Hypothalamus (tissue), 51 donors: Measurements from ENCODE around the gene EYS.

Experiments
- DNase-seq, 51 donors: peaks; one replicate each; lab custom pipeline; 2025; lab: John Stamatoyannopoulos, UW

EYS gene

DNA sequence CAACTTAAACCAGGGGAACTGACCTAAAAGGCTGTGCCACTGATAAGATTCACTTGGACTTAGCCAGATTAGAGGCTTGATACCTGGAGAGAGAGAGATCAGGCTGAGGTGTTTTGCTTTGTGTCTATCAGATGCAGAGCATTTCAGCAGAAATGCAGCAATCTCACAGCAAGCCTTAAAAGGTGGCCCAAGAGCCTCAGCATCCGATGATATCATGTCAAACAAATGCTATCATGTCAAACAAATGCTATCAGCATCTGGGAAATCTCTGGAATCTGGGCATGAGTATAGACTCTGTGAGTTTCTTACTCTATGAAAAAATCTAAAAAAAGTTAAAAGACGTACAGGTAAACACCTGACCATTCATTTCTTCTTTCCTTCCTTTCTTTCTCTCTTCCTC is 718.9 kb downstream of the EYS start:
- DNase-seq: no peak

DNA sequence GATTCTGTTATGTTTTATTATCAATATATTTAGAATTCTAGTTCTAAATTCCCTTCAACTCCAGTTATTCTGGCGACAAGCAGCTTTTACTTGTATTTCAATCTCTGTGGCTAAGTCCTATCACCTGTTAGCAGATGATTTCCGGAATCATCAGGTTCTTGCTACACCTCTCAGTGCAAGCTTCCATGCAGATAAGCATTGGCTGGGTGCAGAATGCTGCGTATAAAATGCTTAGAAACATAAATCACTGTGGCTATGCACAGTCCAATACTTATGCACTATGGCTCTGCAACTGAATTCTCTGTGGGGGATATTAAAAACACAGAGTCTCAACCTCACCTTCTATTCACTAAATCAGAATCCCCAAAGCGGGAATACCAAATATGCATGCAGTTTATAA is 720.0 kb downstream of the EYS start:
- no peak for DNase-seq

DNA sequence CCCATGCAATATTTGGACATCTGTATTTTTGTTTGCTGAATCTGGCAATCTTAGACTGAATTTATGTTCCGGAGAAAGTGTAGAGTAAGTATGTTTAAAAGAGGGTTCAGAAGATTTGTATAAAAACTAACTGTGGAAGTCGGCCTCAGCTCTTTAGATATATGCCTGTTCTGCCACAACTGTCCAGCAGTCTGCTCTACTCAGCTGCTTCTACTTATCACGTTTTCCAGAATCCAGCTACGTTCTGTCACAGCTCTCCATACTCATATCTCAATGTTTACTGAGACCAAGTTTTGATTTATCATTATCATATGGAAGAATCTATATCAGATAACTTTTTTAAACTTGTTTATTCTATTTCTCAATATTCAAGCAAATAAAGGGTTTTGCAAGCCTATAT is 721.3 kb downstream of the EYS start:
- DNase-seq: no peak

DNA sequence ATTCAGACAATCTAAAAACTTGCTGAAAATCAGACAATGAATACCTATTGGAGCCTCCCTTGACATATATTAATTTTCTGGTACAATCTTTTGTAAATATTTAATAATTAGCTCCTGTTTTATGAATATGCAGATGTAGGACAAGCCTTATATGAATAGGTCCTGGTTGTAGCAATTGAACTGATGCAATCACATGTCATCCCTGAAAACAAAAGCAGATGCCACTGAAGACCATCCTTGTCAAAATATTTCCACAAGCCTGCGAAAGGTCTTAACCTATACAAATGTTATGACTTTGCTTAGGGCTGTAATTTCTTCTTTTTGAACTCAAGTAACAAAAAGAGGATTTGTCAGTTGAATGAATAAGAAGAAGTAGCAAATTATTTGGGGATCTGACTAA is 722.1 kb downstream of the EYS start:
- no peak for DNase-seq

DNA sequence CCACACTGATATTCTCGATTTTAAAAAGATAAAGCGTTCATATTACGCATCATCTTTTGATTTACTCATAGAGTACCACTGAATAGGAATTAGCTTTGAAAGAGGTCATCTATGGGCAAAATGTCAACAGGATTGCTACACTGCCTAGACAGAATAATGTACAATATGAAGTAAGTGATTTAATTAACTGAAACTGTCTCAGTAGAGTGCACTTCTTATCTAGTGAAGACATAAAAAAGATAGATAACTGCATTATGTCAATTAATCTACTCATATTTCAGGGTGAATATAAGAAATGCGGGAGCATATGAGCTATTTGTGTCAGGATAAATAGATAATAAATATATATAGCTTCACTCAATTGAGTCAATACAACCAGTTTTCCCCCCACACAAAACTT is 723.9 kb downstream of the EYS start:
- no peak for DNase-seq

DNA sequence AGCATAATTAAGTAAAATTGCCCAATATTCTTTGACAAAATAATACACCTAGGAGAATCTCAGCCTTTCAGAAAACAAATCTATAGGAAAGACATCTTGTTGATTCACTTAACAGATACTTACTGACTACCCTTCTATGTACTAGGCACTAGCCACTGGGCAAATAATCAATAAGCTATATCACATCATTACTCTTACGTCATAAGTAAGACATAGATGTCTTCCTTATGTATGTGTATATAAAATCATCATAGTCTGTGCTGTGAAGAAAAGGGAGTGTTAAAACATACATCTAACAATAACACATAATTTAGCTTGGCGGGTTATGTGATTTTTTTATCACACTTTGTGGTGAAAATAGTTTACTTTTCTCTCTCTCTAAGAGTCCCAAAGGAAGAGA is 733.9 kb downstream of the EYS start:
- no peak for DNase-seq

DNA sequence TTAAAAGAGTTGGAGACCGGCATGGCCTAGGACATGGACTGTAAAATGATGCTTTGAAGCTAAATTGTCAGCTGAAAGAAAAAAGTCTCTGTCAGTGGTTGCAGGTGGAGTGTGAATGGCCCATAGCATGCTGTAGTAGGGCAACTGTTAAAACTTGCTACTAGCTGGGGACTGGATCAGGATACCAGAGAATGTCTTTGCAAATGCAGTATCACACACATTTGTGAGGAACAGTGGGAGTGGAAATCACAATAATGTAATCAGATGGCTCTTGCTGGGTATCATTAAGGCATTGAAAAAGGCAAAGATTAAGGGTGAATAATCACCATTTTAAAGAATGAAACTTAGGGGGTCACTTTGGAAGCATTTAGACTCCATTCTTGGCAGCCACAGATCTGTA is 737.9 kb downstream of the EYS start:
- no peak for DNase-seq

DNA sequence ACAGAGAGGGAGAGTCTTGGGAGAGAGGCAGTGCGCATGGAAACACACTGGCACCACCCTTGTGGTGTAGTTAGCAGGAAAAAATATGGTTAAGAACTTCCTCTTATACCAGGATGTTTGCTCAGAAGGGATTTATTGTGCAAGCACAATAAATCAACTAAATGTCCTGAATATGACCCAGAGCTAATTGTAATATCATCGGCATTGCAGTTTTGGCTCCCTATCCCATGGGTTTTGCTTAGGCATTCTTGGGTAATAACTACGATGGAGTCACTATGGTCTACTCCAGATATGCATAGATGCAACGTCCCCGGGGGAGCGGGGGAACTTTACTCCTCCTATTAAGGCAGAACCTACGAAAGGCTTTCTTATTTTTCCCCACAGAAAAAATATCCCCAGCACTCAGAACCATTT is 751.6 kb downstream of the EYS start:
- no peak for DNase-seq

DNA sequence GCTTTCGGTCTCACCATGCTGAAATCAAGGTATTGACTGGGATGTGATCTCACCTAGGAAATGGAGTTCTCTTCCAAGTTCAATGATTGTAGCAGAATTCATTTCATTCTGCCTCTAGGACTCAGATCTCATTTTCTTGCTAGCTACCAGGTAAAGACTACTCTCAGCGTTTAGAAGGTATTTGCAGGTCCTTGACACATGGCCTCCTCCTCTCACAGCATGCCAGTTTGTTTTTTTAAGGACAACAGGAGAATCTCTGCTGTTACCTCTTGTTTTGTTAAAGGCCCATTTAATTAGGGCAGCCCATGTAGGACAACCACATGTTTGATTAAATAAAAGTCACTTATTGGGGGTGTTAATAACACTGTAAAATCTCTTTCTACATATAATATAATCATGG is 757.8 kb downstream of the EYS start:
- no peak for DNase-seq

DNA sequence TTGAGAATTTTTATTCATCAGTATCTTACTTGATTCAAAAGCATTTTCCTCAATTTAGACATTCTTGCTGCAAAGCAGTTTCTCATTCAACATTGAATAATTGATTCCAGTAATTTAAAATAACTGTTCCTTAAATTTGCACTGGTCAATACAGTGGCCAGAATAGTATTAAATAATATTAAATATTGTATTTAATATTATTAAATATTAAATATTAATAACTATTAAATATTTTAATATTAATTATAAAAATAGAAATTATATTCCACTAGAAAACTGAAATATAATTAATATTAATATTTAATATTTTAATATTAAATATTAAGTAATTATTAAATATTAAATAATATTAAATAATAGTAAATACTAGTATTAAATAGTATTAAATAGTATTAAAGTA is 758.8 kb downstream of the EYS start:
- DNase-seq: no peak

DNA sequence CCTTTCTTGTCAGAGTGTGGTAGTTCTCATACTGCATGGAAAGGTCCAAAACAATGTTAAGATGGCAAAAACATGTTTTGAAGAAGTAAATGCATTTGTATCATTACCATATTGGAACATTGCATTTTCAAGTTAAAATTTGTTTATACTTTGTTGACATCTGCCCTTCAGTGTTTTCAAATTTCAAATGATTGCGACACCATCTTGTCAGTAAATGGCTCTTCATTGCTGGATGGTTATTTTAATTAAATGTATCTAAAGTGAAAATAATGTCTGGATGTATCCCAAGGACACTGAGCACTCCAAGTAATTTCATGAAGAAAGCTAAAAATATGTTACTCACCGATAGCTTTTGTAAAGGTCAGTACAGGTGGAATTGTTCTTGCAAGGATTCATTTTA is 761.6 kb downstream of the EYS start:
- DNase-seq: no peak

DNA sequence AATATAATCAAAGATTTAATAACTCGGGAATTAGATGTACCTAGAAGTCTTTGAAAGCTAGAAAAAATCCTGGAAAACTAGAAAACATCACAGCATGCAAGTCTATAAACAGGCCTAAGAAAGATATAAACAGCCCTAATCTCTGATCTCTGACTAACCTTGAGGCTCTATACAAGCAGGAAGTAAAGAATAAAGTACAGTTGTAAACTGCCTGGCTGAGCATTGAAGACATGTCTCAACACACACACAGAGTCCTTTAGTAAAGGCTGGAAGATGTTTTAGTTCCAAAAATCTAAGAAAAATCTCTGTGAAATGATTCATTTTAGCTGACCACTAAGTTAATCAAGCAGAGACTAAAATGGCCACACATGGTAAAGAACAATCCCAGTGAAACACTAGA is 774.5 kb downstream of the EYS start:
- no peak for DNase-seq

DNA sequence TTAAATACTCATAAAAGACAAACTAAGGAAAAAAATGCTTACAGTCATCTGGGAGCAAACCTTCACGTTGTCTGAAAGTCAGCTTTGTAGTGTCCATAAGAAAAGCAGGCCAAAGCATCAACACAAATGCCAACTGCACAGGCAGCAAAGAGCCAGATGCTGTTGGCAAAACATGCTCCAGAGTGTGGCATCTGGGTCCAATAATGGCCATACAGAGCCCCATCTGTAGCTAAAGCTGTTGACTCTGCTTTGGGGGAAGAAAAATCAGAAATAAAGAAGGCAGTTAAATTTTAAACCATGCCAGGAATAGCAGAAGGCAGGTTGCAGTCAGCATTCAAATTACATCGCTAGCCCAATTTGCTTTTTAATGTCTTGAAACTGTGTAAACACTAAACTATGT is 776.3 kb downstream of the EYS start:
- DNase-seq: no peak

DNA sequence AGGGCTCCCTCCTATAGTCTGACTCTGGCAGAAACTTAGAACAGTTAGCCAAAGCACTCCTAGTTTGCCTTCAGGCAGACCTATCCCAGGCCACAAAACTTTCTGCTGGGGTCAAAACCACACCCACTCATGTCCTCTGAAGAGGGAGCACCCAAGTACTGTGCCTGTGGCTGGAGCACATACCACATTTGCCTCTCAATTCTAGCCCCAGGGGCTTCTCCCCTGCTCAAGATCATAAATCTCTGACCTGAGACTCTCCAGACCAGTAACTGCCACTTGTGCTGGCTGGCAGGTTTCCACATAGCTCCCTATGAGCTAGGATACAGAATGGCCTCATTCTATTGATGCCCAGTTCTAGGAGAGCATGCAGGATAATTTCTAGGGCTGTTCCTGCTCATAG is 781.0 kb downstream of the EYS start:
- no peak for DNase-seq

DNA sequence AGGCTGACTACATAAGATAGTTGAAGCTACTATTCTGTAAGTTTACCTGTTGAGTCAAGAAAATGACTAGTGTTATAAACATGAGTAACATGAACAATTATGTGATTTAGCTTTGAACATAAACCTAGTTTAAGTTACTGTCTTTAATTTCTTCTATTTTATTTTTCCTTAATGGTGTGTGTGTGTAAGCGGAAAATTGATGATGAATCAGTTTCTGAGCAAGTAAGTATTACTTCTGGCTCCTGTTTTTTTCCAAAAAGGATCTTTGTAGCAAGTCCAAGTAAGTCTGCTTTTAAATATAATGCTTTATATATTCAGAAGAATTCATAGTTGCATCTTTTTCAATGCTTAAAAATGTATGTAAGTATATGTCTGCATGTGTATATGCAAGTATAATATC is 786.8 kb downstream of the EYS start:
- DNase-seq: no peak

DNA sequence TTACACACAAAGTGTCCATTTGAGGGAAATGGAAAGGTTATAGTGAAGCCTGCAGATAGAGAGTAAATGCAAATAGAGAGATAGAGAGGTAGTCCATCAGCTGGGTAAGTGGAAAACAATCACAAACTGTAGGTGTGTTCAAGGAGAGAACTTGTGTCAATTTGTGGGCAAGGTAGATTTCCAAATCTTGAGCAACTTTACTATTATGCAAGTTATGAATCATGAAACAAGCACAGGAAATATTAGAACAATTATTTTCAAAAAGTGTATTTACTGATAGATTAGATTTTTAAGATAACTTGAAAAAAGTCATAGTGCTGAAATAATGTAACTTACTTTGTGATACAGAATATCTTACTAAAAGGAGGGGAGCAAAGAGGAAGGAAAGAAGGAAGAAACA is 792.9 kb downstream of the EYS start:
- no peak for DNase-seq

DNA sequence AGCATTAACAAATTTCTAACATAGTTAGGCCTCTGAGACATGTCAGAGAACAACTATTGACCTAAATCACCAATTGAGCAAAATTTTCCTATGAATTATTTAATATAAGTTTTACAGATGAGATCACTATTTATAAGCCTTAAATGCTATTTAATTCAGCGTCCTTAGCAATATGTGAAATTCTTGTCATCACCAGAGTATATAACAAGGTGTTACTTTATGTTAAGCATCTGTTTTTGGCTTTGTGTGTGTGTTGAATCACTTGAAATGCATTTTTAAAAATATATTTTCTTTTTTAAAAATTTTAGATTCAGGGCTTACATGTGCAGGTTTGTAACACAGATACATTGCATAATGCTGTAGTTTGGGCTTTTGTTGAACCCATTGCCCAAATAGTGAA is 794.1 kb downstream of the EYS start:
- DNase-seq: no peak

DNA sequence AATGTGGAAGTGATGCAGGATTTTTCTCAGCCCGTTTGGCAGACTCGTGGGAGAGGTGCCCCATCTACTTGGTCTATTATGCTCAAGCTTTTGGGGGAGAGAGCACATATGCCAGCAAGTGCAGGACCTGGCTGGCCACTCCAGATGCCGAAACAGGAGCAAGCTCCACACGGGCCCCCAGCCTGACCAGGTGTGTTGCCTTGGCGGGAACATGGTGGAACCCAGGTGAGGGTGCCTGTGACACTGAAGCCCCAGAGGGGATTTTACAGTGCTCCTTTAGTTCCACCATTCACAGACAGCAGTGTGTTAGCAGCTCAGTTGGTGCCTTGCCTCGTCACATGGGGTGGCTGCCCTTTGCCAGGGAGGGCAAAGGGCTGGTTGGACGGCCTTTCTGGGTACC is 798.9 kb downstream of the EYS start:
- no peak for DNase-seq

DNA sequence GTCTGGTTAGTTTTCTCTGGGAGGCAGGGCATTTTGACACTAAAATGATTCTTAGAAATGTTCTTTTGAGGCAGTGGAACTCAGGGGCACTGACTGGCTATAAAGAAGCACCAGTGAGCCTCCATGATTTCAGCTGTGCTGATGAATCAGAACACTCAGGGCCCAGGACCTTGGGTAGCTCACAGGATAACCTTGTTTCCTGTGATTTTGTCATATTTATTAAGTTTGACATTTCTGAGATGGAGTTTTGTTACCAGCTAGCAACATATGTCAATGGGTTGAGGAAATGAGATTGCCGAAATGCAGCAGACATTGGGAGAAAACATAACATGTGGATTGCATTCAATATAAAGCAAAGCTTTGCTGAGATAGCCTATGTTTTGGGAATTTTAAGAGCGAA is 802.4 kb downstream of the EYS start:
- no peak for DNase-seq

DNA sequence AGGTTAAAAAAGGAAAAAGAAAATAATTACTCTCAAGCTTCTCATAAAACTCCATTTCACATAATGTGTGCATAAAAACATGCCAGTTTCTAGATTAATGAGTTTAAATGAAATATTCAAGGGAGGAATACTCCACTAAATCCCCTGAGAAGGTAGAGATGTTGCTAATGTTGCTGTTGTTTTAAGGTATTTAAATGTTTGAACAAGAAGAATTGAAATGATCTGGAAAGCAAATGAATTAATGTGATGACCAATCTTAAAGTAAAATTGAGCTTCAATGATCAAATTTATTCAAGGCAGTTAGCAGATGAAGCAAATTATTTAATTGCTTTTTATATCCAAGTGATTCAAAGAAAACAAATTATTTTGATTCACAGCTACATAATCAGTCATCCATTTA is 804.4 kb downstream of the EYS start:
- DNase-seq: no peak

DNA sequence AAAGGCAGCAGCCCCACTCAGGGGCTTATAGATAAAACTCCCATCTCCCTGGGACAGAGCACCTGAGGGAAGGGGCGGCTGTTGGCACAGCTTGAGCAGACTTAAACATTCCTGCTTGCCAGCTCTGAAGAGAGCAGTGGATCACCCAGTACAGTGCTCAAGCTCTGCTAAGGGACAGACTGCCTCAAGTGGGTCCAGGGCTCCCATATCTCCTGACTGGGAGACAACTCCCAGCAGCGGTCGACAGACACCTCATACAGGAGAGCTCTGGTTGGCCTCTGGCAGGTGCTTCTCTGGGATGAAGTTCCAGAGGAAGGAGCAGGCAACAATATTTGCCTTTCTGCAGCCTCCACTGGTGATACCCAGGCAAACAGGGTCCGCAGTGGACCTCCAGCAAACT is 810.1 kb downstream of the EYS start:
- no peak for DNase-seq

DNA sequence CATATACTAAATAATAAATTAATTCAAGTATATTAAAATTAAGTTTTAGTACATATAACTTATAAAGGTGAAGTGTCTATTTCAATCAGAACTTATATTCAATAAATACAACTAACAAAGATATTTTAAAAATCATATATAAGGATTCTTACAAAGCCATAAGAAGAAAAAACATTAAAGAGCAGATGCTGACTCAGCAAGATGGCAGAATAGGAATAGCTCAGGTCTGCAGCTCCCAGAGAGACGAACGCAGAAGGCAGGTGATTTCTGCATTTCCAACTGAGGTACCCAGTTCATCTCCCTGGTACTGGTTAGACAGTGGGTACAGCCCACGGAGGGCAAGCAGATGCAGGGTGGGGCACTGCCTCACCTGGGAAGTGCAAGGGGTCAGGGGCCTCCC is 811.1 kb downstream of the EYS start:
- no peak for DNase-seq

DNA sequence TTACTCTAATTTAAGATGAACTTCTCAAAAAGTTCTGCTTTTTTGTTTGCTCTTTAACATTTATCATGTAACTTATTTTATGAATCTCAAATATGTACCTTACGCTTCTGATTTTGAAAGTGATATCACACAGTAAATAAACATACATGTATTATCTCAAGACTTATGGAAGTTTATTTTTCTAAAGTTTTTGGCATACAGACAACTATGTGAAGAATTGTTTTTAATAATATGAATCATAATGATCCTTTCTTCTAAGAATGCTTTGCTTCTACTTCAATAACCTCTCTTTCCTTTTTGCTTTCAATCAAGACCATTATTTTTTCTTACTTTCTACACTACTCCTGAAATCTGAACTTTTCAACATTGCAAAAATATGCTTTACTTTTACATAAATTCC is 816.4 kb downstream of the EYS start:
- no peak for DNase-seq

DNA sequence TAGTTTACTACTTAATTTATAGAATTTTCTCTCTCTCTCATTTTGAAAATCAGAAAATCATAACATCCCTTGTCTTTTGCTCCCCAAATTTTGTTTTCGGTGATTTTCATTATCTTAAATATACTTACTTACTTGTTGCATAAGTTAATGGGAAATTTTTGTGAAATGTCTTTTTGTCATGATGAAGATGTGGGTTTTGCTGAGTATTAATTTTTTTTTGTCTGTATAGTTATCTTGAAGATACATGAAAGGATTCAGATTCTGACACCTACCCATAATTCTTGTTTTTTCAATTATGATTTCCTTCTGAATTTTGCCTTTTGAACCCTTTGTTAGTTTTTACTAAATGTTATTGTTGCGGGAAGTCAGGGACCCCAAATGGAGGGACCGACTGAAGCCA is 817.9 kb downstream of the EYS start:
- no peak for DNase-seq
